Trophoblast cell (in vitro differentiated cells and primary cell): ENCODE measurements around the gene LAMA2.

ENCODE experiments used
- DNase-seq, 2 donors: peaks; one replicate each; pipeline ENCODE4 v3.0.0-alpha.2; 2016
- H2AFZ ChIP-seq: 2 replicates; pipeline ENCODE4 v1.6.1; 2013; ENCODE audit warnings: low read length, moderate library complexity, mild to moderate bottlenecking; ENCODE audit not compliant: insufficient read depth, poor library complexity
- H2AK5ac ChIP-seq: 2 replicates; pipeline ENCODE4 v1.6.1; 2013; ENCODE audit warnings: mild to moderate bottlenecking, low read length
- H2BK120ac ChIP-seq: 2 replicates; pipeline ENCODE4 v1.6.1; 2013; ENCODE audit warnings: low read length, mild to moderate bottlenecking, moderate library complexity; ENCODE audit not compliant: insufficient read depth, poor library complexity
- H2BK12ac ChIP-seq: 2 replicates; pipeline ENCODE4 v1.6.1; 2013; ENCODE audit warnings: mild to moderate bottlenecking, low read length, moderate library complexity
- H2BK5ac ChIP-seq: 2 replicates; pipeline ENCODE4 v1.6.1; 2013; ENCODE audit warnings: low read length, low read depth, moderate library complexity, mild to moderate bottlenecking; ENCODE audit not compliant: poor library complexity
- H3K14ac ChIP-seq: 2 replicates; pipeline ENCODE4 v1.6.1; 2013; ENCODE audit warnings: mild to moderate bottlenecking, low read length
- H3K18ac ChIP-seq: 2 replicates; pipeline ENCODE4 v1.6.1; 2013; ENCODE audit warnings: mild to moderate bottlenecking, low read length
- H3K23ac ChIP-seq: 2 replicates; pipeline ENCODE4 v1.6.1; 2013; ENCODE audit warnings: low read length
- H3K27ac ChIP-seq: 2 replicates; pipeline ENCODE4 v1.5.1; 2013; ENCODE audit warnings: low read depth, mild to moderate bottlenecking, inconsistent platforms, low read length, moderate library complexity
- H3K27me3 ChIP-seq: 2 replicates; pipeline ENCODE4 v1.6.1; 2013; ENCODE audit warnings: inconsistent platforms, mild to moderate bottlenecking, low read length, moderate library complexity; ENCODE audit not compliant: insufficient read depth
- H3K36me3 ChIP-seq, 2 experiments: 1 replicate in 1 of 2; 2 replicates in 1 of 2; pipeline ENCODE4 v1.6.1; 2013; ENCODE audit warnings: low read length in 2 of 2, mild to moderate bottlenecking in 2 of 2, moderate library complexity in 1 of 2; ENCODE audit not compliant: insufficient read depth in 2 of 2, control insufficient read depth in 1 of 2
- H3K4ac ChIP-seq: 2 replicates; pipeline ENCODE4 v1.6.1; 2013; ENCODE audit warnings: low read depth, mild to moderate bottlenecking, low read length, moderate library complexity
- H3K4me1 ChIP-seq, 2 experiments: 1 replicate in 1 of 2; 2 replicates in 1 of 2; pipeline ENCODE4 v1.6.1; 2013; ENCODE audit warnings: low read length in 2 of 2, mild to moderate bottlenecking in 2 of 2, moderate library complexity in 1 of 2; ENCODE audit not compliant: insufficient read depth in 2 of 2, control insufficient read depth in 1 of 2
- H3K4me2 ChIP-seq: 2 replicates; pipeline ENCODE4 v1.6.1; 2013; ENCODE audit warnings: inconsistent platforms, mild to moderate bottlenecking, low read length, moderate library complexity
- H3K4me3 ChIP-seq: 2 replicates; pipeline ENCODE4 v1.5.1; 2013; ENCODE audit warnings: mild to moderate bottlenecking, low read depth, low read length, inconsistent platforms
- H3K79me1 ChIP-seq: one replicate; pipeline ENCODE4 v1.6.1; 2013; ENCODE audit warnings: low read length
- H3K79me2 ChIP-seq: 2 replicates; pipeline ENCODE4 v1.6.1; 2013; ENCODE audit warnings: low read length, mild to moderate bottlenecking; ENCODE audit not compliant: control insufficient read depth, insufficient read depth, poor library complexity
- H3K9ac ChIP-seq: 2 replicates; pipeline ENCODE4 v1.6.1; 2013; ENCODE audit warnings: mild to moderate bottlenecking, low read length
- H3K9me3 ChIP-seq: 2 replicates; pipeline ENCODE4 v1.6.1; 2013; ENCODE audit warnings: low read depth, mild to moderate bottlenecking, control low read depth, inconsistent platforms, low read length; ENCODE audit not compliant: insufficient read depth
- H4K12ac ChIP-seq: 2 replicates; pipeline ENCODE4 v1.6.1; 2013; ENCODE audit warnings: low read depth, mild to moderate bottlenecking, low read length, moderate library complexity
- H4K8ac ChIP-seq: 2 replicates; pipeline ENCODE4 v1.6.1; 2013; ENCODE audit warnings: low read depth, mild to moderate bottlenecking, low read length, moderate library complexity
- H4K91ac ChIP-seq: one replicate; pipeline ENCODE4 v1.6.1; 2013; ENCODE audit warnings: low read depth, mild to moderate bottlenecking, low read length, moderate library complexity
- WGBS: extraction: QIAGEN DNeasy Blood & Tissue Kit; methylation state at CpG from one replicate; pipeline ENCODE4 v1.1.7; 2013; ENCODE audit warnings: missing lambda C conversion rate; ENCODE audit not compliant: insufficient read length, insufficient coverage; ENCODE audit errors: extremely low coverage; 5-methylcytosine and 5-hydroxymethylcytosine counted together

The LAMA2 gene

GRCh38 chr6:129111853-129112252 lies 228.9 kb downstream of the LAMA2 start:
- H3K18ac ChIP-seq: no peak overlapping the region
- WGBS: no CpG with 5 or more reads among the region's 1 CpG

GRCh38 chr6:129112591-129112990 lies 229.7 kb downstream of the LAMA2 start:
- no peak overlapping the region for H2BK5ac ChIP-seq
- H3K14ac ChIP-seq: no peak overlapping the region
- H2BK12ac ChIP-seq: no peak overlapping the region
- no peak overlapping the region for H3K4me3 ChIP-seq
- no peak overlapping the region for H3K4me2 ChIP-seq
- no peak overlapping the region for H3K23ac ChIP-seq
- no peak overlapping the region for H2AK5ac ChIP-seq
- H3K27ac ChIP-seq: no peak overlapping the region
- no peak overlapping the region for H3K9ac ChIP-seq
- no peaks in the 10 kb centered on the region for H3K79me1 ChIP-seq
- no peaks in the 10 kb centered on the region for H3K36me3 ChIP-seq
- no peak overlapping the region for H2AFZ ChIP-seq
- H4K8ac ChIP-seq: no peak overlapping the region
- H4K91ac ChIP-seq: no peak overlapping the region
- H3K27me3 ChIP-seq: no peaks in the 10 kb centered on the region
- H3K9me3 ChIP-seq: no peaks in the 10 kb centered on the region
- no peaks in the 10 kb centered on the region for H3K79me2 ChIP-seq
- H3K18ac ChIP-seq: no peak overlapping the region
- H4K12ac ChIP-seq: no peak overlapping the region
- DNase-seq: no peak
- no peaks in the 10 kb centered on the region for H3K4me1 ChIP-seq
- H2BK120ac ChIP-seq: no peak overlapping the region
- H3K4ac ChIP-seq: no peak overlapping the region

More at GRCh38 chr6:129111853-129112252, 228.9 kb downstream of the LAMA2 start:
- H3K9me3 ChIP-seq: no peaks in the 10 kb centered on the region
- H3K4me3 ChIP-seq: no peak overlapping the region
- no peak overlapping the region for H2AK5ac ChIP-seq
- H2AFZ ChIP-seq: no peak overlapping the region
- H3K27ac ChIP-seq: no peak overlapping the region
- no peak overlapping the region for H4K12ac ChIP-seq
- no peak overlapping the region for H3K9ac ChIP-seq
- no peak for DNase-seq
- H3K4me1 ChIP-seq: no peaks in the 10 kb centered on the region
- H3K36me3 ChIP-seq: no peaks in the 10 kb centered on the region
- no peak overlapping the region for H3K14ac ChIP-seq
- no peak overlapping the region for H2BK12ac ChIP-seq
- H3K4ac ChIP-seq: no peak overlapping the region
- H3K79me2 ChIP-seq: no peaks in the 10 kb centered on the region
- no peak overlapping the region for H2BK5ac ChIP-seq
- no peak overlapping the region for H3K4me2 ChIP-seq
- H2BK120ac ChIP-seq: no peak overlapping the region
- H3K27me3 ChIP-seq: no peaks in the 10 kb centered on the region
- no peaks in the 10 kb centered on the region for H3K79me1 ChIP-seq
- no peak overlapping the region for H4K91ac ChIP-seq
- H4K8ac ChIP-seq: no peak overlapping the region
- no peak overlapping the region for H3K23ac ChIP-seq

- Histone ChIP-seq H2BK120ac (no peak overlapping the region), H3K18ac (no peak overlapping the region), H3K4me2 (no peak overlapping the region), H3K27me3 (no peaks in the 10 kb centered on the region), H4K12ac (no peak overlapping the region), H4K8ac (no peak overlapping the region), H4K91ac (no peak overlapping the region), H3K4me1 (no peaks in the 10 kb centered on the region), H2BK5ac (no peak overlapping the region), H3K4ac (no peak overlapping the region), H2AK5ac (no peak overlapping the region), H3K4me3 (no peak overlapping the region), H3K27ac (no peak overlapping the region), H3K36me3 (no peaks in the 10 kb centered on the region), H3K79me1 (no peaks in the 10 kb centered on the region), H2AFZ (no peak overlapping the region), H3K9me3 (no peaks in the 10 kb centered on the region), H3K14ac (no peak overlapping the region), H2BK12ac (no peak overlapping the region), H3K9ac (no peak overlapping the region), H3K23ac (no peak overlapping the region), H3K79me2 (no peaks in the 10 kb centered on the region)
- DNase-seq: no peak
- WGBS: no CpG with 5 or more reads among the region's 1 CpG
These were observed 230.7 kb downstream of the LAMA2 start for GRCh38 chr6:129113637-129114036.

- no peaks in the 10 kb centered on the region for H3K4me1 ChIP-seq
- H3K9me3 ChIP-seq: no peaks in the 10 kb centered on the region
- H3K23ac ChIP-seq: no peak overlapping the region
- H2AK5ac ChIP-seq: no peak overlapping the region
- H2BK120ac ChIP-seq: no peak overlapping the region
- no peaks in the 10 kb centered on the region for H3K79me2 ChIP-seq
- no peak overlapping the region for H3K18ac ChIP-seq
- H3K14ac ChIP-seq: no peak overlapping the region
- H4K8ac ChIP-seq: no peak overlapping the region
- H3K9ac ChIP-seq: no peak overlapping the region
- H3K79me1 ChIP-seq: no peaks in the 10 kb centered on the region
- no peak overlapping the region for H3K4me2 ChIP-seq
- H4K91ac ChIP-seq: no peak overlapping the region
- no peak overlapping the region for H2BK5ac ChIP-seq
- no peak overlapping the region for H3K4me3 ChIP-seq
- no peak overlapping the region for H2BK12ac ChIP-seq
- no peaks in the 10 kb centered on the region for H3K27me3 ChIP-seq
- H3K4ac ChIP-seq: no peak overlapping the region
- no CpG with 5 or more reads among the region's 5 CpGs for WGBS
- H3K27ac ChIP-seq: no peak overlapping the region
- no peak overlapping the region for H4K12ac ChIP-seq
- peak in 1 of 2 donors; percentile 11 for DNase-seq
- H2AFZ ChIP-seq: no peak overlapping the region
- no peaks in the 10 kb centered on the region for H3K36me3 ChIP-seq
These were observed 231.9 kb downstream of the LAMA2 start for GRCh38 chr6:129114636-129115391.
